Measurements from ENCODE around the gene PCDHGB5. TPM values are rescaled to one million over a fixed set of nuclear protein-coding genes. Genes with fewer than 3 reads are reported as not detected.
A peak's percentile ranks its signal among the peaks of the same experiment; 100 is the strongest.

The PCDHGB5 gene
- total RNA-seq, 6 donors from 2014 or later, result 6.2 to 11.8 (median 8.3) TPM

GRCh38 chr5:141398608-141399007, 861 bp downstream of the PCDHGB5 start:
- Histone ChIP-seq H3K36me3 (no peaks in the 10 kb centered on the region), H3K27me3 (no peaks in the 10 kb centered on the region), H3K27ac (no peak overlapping the region), H3K4me1 (no peaks in the 10 kb centered on the region), H3K9me3 (peaks cover 42 to 83% (median 76%) of the 10 kb centered on the region in 4 donors), H3K4me3 (no peak overlapping the region)
- TF ChIP-seq POLR2AphosphoS5 (IDR thresholded peaks at IDR 0.05), result no peak
- no peak for TF ChIP-seq CTCF (IDR thresholded peaks at IDR 0.05)
- no peak for TF ChIP-seq POLR2A (IDR thresholded peaks at IDR 0.05)
- no peak for TF ChIP-seq EP300 (IDR thresholded peaks at IDR 0.05)
- 33 to 37% methylated on average over 8 to 15 of the region's 15 CpGs for WGBS, 2 donors
- DNase-seq (no peak), ATAC-seq (ENCODE audit: low FRiP score in 2 of 2) (no peak)

- no peak for ATAC-seq (ENCODE audit: low FRiP score in 2 of 2)
- no peaks in the 10 kb centered on the region for H3K36me3 ChIP-seq
- H3K27me3 ChIP-seq, result no peaks in the 10 kb centered on the region
- no peak for DNase-seq
- no peak overlapping the region for H3K27ac ChIP-seq
- 30 to 41% methylated on average over 4 to 49 of the region's 61 CpGs for WGBS, 2 donors
- TF ChIP-seq POLR2A (IDR thresholded peaks at IDR 0.05) (no peak), CTCF (IDR thresholded peaks at IDR 0.05) (no peak), EP300 (IDR thresholded peaks at IDR 0.05) (no peak), POLR2AphosphoS5 (IDR thresholded peaks at IDR 0.05) (no peak)
- H3K4me1 ChIP-seq, result no peaks in the 10 kb centered on the region
- H3K9me3 ChIP-seq, result peaks cover 41 to 84% (median 77%) of the 10 kb centered on the region in 4 donors
- H3K4me3 ChIP-seq, result no peak overlapping the region
These were observed 2.0 kb downstream of the PCDHGB5 start for GRCh38 chr5:141399555-141400258.

- peaks cover 45 to 84% (median 81%) of the 10 kb centered on the region in 4 donors for H3K9me3 ChIP-seq
- 20 to 22% methylated on average over 27 of the region's 27 CpGs for WGBS, 2 donors
- no peaks in the 10 kb centered on the region for H3K27me3 ChIP-seq
- TF ChIP-seq EP300 (IDR thresholded peaks at IDR 0.05) (no peak), POLR2A (IDR thresholded peaks at IDR 0.05) (no peak), CTCF (IDR thresholded peaks at IDR 0.05) (peak in 1 of 6 experiments; percentile 40), POLR2AphosphoS5 (IDR thresholded peaks at IDR 0.05) (no peak)
- ATAC-seq (ENCODE audit: low FRiP score in 2 of 2), result no peak
- no peaks in the 10 kb centered on the region for H3K4me1 ChIP-seq
- H3K4me3 ChIP-seq, result peak within 1 kb of the TSS in 2 of 4 donors; percentile 11 to 31
- no peaks in the 10 kb centered on the region for H3K36me3 ChIP-seq
- peak in 1 of 2 donors; percentile 77 for DNase-seq
- no peak within 1 kb of the TSS for H3K27ac ChIP-seq
These were observed 5.0 kb downstream of the PCDHGB5 start, which contains the start of gene PCDHGA9 for GRCh38 chr5:141402553-141403243. PCDHGA9 (plus strand) TSS chr5:141402778; CDS start chr5:141402953, 175 bp downstream.

DNA sequence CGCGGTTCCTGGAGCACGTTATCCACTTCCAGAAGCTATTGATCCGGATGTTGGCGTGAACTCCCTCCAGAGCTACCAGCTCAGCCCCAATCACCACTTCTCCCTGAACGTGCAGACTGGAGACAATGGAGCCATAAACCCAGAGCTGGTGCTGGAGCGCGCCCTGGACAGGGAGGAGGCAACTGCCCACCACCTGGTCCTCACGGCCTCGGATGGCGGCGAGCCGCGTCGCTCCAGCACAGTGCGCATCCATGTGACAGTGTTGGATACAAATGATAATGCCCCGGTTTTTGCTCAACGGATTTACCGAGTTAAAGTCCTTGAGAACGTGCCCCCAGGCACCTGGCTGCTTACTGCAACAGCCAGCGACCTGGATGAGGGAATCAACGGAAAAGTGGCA, 5.6 kb downstream of the PCDHGB5 start:
- peaks cover 45 to 86% (median 84%) of the 10 kb centered on the region in 4 donors for H3K9me3 ChIP-seq
- H3K27me3 ChIP-seq, result no peaks in the 10 kb centered on the region
- H3K36me3 ChIP-seq, result no peaks in the 10 kb centered on the region
- ATAC-seq (ENCODE audit: low FRiP score in 2 of 2) (no peak), DNase-seq (peak in 1 of 2 donors; percentile 77)
- H3K27ac ChIP-seq, result no peak overlapping the region
- peak overlapping the region in 1 of 4 donors; percentile 11 for H3K4me3 ChIP-seq
- WGBS, 2 donors, result 33 to 34% methylated on average over 22 of the region's 22 CpGs
- no peak for TF ChIP-seq POLR2AphosphoS5 (IDR thresholded peaks at IDR 0.05)
- no peak for TF ChIP-seq POLR2A (IDR thresholded peaks at IDR 0.05)
- TF ChIP-seq CTCF (IDR thresholded peaks at IDR 0.05), result no peak
- no peak for TF ChIP-seq EP300 (IDR thresholded peaks at IDR 0.05)
- no peaks in the 10 kb centered on the region for H3K4me1 ChIP-seq

All from upper lobe of left lung (tissue), 6 donors.